22Rv1 (cell line): ENCODE measurements around the gene MYH10.

Experiments
- CTCF ChIP-seq: fragments of 450-650 bp; IDR thresholded peaks from 2 replicates; pipeline ENCODE4 v1.5.1; 2017; ENCODE audit warnings: mild to moderate bottlenecking
- ZFX ChIP-seq: fragments of 450-650 bp; IDR thresholded peaks from 2 replicates; pipeline ENCODE4 v1.6.1; 2017; ENCODE audit warnings: antibody characterized with exemption, borderline replicate concordance

- no peak for TF ChIP-seq CTCF
- TF ChIP-seq ZFX, result no peak
These were observed 109.5 kb downstream of the MYH10 start for GRCh38 chr17:8520981-8521380.
